Tibial nerve (tissue), 4 donors: ENCODE results near the gene TIMM9. TPM values are rescaled to one million over a fixed set of nuclear protein-coding genes. Genes with fewer than 3 reads are reported as not detected.

Experiments used
- DNase-seq, 2 donors: peaks; one replicate each; pipeline ENCODE4 v3.0.0-alpha.2; 2019; ENCODE audit warnings: low spot score in 2 of 2
- H3K27ac ChIP-seq, 4 donors: fragments of 200-600 bp; sonication (generic) in 3 of 4; one replicate each; pipeline ENCODE4 v1.5.1; 2017 to 2019; ENCODE audit warnings: mild to moderate bottlenecking in 1 of 4
- H3K27me3 ChIP-seq, 2 donors: fragments of 200-600 bp; sonication (generic) in 1 of 2; one replicate each; pipeline versions ENCODE4 v1.5.1 to v1.6.0; 2017 to 2019
- H3K36me3 ChIP-seq, 3 donors: fragments of 200-600 bp; sonication (generic); one replicate each; pipeline ENCODE4 v1.5.1; 2018 to 2019
- H3K4me1 ChIP-seq, 4 donors: fragments of 200-600 bp; sonication (generic) in 3 of 4; one replicate each; pipeline ENCODE4 v1.5.1; 2017 to 2019
- H3K4me3 ChIP-seq, 4 donors: fragments of 200-600 bp; sonication (generic) in 3 of 4; one replicate each; pipeline ENCODE4 v1.5.1; 2017 to 2019; ENCODE audit warnings: mild to moderate bottlenecking in 1 of 4, moderate library complexity in 1 of 4
- H3K9me3 ChIP-seq, 4 donors: fragments of 200-600 bp; sonication (generic) in 3 of 4; one replicate each; pipeline ENCODE4 v1.5.1; 2017 to 2019
- EP300 ChIP-seq, 2 donors: sonication (generic); formaldehyde crosslinking; IDR thresholded peaks; one replicate each; pipeline ENCODE4 v1.6.1; 2017; ENCODE audit warnings: antibody characterized with exemption in 2 of 2, mild to moderate bottlenecking in 1 of 2
- POLR2A ChIP-seq, 2 donors: fragments of 450-650 bp; IDR thresholded peaks; one replicate each; pipeline ENCODE4 v1.6.1; 2017; ENCODE audit warnings: antibody characterized with exemption in 2 of 2, mild to moderate bottlenecking in 2 of 2, moderate library complexity in 2 of 2
- WGBS, 2 donors: methylation state at CpG; one replicate each; pipeline ENCODE4 v1.1.5; 2018; 5-methylcytosine and 5-hydroxymethylcytosine counted together
- total RNA-seq, 4 donors: library from RNA; depleted of rRNA; stranded (reverse); fragments of >200 nt; gene quantifications; one replicate each; pipeline ENCODE4 v1.1.0, GENCODE V29; 2016
- TF ChIP-seq, protein P1 (sequence below), 5 experiments: fragments of 200-600 bp in 3 of 5; fragments of 450-650 bp in 2 of 5; sonication (generic) in 3 of 5; IDR thresholded peaks; one replicate each; pipeline ENCODE4 v1.5.1; 2016 to 2019; ENCODE audit warnings: antibody characterized with exemption in 5 of 5, mild to moderate bottlenecking in 3 of 5, moderate library complexity in 2 of 5

TIMM9 gene
- total RNA-seq, 4 donors from 2014 or later = 25.1 to 85.4 (median 42.0) TPM

DNA sequence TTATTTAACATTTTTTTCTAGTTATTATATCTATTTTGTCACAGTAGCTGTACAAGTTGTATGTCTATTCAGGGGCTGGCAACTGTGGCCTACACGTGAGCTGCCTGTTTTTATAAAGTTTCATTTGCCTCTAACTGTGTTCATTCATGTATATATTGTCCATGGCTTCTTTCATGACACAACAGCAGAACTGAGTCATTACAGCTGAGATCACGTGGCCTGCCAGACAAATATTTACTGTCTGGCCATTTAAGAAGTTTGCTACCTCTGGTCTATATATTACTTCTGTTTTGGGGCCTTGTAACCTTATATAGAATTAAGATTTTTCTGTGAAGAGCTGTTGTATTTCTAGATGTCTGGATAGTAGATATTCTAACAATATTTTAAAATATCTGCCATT, 38.1 kb upstream of the TIMM9 start:
- no peaks in the 10 kb centered on the region for H3K9me3 ChIP-seq
- 66 to 76% methylated on average over 2 of the region's 2 CpGs for WGBS, 2 donors
- H3K36me3 ChIP-seq = peaks cover 0 to 66% (median 5%) of the 10 kb centered on the region in 3 donors

DNA sequence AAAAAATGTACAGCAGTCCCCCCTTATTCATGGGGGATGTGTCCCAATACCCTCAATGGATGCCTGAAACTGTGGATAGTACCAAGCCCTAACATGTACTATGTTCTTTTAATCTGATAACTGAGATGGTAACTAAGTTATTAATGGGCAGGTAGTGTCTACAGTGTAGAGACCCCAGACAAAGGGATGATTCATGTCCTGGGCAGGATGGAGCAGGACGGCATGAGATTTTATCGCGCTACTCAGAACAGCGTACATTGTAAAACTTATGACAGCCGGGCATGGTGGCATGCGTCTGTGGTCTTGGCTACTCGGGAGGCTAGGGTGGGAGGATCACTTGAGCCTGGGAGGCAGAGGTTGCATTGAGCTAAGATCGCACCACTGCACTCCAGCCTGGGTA, 37.3 kb upstream of the TIMM9 start:
- Histone ChIP-seq H3K27ac (no peak overlapping the region), H3K27me3 (no peaks in the 10 kb centered on the region), H3K4me1 (no peaks in the 10 kb centered on the region), H3K9me3 (no peaks in the 10 kb centered on the region), H3K4me3 (no peak overlapping the region), H3K36me3 (peaks cover 0 to 69% (median 5%) of the 10 kb centered on the region in 3 donors)
- DNase-seq = no peak
- WGBS, 2 donors = 91 to 95% methylated on average over 8 of the region's 8 CpGs
- TF ChIP-seq EP300 (IDR thresholded peaks at IDR 0.05) = no peak
- TF ChIP-seq POLR2A (IDR thresholded peaks at IDR 0.05) = no peak
- TF ChIP-seq, protein P1, sequence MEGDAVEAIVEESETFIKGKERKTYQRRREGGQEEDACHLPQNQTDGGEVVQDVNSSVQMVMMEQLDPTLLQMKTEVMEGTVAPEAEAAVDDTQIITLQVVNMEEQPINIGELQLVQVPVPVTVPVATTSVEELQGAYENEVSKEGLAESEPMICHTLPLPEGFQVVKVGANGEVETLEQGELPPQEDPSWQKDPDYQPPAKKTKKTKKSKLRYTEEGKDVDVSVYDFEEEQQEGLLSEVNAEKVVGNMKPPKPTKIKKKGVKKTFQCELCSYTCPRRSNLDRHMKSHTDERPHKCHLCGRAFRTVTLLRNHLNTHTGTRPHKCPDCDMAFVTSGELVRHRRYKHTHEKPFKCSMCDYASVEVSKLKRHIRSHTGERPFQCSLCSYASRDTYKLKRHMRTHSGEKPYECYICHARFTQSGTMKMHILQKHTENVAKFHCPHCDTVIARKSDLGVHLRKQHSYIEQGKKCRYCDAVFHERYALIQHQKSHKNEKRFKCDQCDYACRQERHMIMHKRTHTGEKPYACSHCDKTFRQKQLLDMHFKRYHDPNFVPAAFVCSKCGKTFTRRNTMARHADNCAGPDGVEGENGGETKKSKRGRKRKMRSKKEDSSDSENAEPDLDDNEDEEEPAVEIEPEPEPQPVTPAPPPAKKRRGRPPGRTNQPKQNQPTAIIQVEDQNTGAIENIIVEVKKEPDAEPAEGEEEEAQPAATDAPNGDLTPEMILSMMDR (IDR thresholded peaks at IDR 0.05) = no peak

More for the DNA sequence above, 38.1 kb upstream of the TIMM9 start:
- no peak for DNase-seq
- Histone ChIP-seq H3K4me1 (no peaks in the 10 kb centered on the region), H3K27ac (no peak overlapping the region), H3K27me3 (no peaks in the 10 kb centered on the region), H3K4me3 (no peak overlapping the region)
- TF ChIP-seq POLR2A (IDR thresholded peaks at IDR 0.05) (no peak), EP300 (IDR thresholded peaks at IDR 0.05) (no peak)
- TF ChIP-seq, protein P1 (IDR thresholded peaks at IDR 0.05) = no peak

DNA sequence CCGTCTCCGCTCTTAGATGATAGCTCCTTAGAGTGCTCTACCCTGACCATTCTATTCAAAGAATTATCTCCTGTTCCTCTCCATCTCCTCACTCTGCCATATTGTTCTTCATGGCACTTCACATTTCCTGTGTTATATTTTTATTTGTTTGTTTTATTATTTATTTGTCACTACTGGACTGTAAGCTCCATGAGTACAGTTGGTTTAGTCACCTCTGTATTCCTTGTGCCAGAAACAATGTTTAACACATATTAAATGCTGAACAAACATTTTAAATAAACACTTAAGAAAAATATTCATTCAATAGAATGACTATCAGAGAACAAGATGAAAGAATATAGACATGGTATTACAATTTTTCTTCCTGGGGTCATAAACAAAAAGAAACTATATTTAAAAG, 35.8 kb upstream of the TIMM9 start:
- WGBS, 2 donors = 96 to 100% methylated on average over 2 of the region's 2 CpGs

DNA sequence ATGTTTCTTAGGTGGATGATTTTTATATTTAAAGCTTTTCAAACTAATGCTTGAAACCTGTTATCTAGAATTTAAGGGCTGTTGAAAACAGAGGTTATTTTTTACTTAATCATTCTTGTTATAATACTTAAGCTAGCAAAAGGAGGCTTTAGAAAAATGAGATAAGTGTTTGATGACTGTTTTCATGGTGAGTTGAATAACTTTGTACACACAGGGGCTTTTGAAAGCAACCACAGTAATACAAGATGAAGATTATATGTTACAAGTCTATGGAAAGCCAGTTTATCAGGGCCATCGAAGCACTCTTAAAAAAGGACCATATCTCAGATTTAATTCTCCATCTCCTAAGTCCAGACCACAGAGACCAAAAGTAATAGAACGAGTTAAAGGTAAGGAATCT, 33.4 kb upstream of the TIMM9 start:
- Histone ChIP-seq H3K27ac (no peak overlapping the region), H3K4me1 (no peaks in the 10 kb centered on the region), H3K4me3 (no peak overlapping the region), H3K27me3 (no peaks in the 10 kb centered on the region), H3K9me3 (no peaks in the 10 kb centered on the region), H3K36me3 (peaks cover 0 to 69% (median 2%) of the 10 kb centered on the region in 3 donors)
- no peak for DNase-seq
- no peak for TF ChIP-seq POLR2A (IDR thresholded peaks at IDR 0.05)
- TF ChIP-seq EP300 (IDR thresholded peaks at IDR 0.05) = no peak
- TF ChIP-seq, protein P1 (IDR thresholded peaks at IDR 0.05) = no peak
- 91 to 97% methylated on average over 2 of the region's 2 CpGs for WGBS, 2 donors

More for the DNA sequence above, 35.8 kb upstream of the TIMM9 start:
- H3K27me3 ChIP-seq = no peaks in the 10 kb centered on the region
- H3K27ac ChIP-seq = no peak overlapping the region
- DNase-seq = no peak
- no peaks in the 10 kb centered on the region for H3K4me1 ChIP-seq
- TF ChIP-seq POLR2A (IDR thresholded peaks at IDR 0.05) = no peak
- no peak for TF ChIP-seq EP300 (IDR thresholded peaks at IDR 0.05)
- TF ChIP-seq, protein P1 (IDR thresholded peaks at IDR 0.05) = no peak
- no peaks in the 10 kb centered on the region for H3K9me3 ChIP-seq
- peaks cover 2 to 64% (median 5%) of the 10 kb centered on the region in 3 donors for H3K36me3 ChIP-seq
- no peak overlapping the region for H3K4me3 ChIP-seq

DNA sequence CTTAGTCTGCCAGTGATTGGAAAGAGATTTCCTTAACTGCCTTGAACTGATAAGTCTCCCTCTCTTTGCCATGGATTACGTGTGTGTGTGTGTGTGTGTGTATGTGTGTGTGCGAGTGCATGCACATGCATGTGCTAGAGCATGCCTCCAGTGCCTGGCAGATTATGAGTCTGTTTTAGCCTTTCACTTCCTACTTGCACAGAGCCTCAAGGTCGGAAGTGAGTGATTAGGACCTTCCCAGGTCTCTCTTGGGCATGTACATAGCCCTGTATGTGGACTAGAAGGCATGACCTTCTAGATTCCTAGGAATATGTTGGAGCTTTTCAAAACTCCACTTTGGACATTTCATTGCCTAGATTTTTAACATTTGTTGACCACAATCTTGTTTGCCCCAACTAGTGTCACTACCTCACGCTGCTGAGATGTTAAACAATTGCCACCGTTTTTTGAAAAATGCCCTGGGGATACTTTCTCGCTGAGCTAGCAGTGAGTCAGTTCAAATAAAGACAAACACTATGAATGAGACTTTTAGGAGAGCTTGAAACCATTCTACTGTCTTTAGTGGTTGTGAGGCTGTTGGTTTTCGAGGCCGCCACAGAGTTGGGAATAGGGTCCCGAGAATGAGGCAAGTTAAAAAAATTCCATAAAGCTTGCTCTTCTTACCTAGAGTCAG, 28.4 kb upstream of the TIMM9 start:
- TF ChIP-seq EP300 (IDR thresholded peaks at IDR 0.05) = no peak
- TF ChIP-seq, protein P1 (IDR thresholded peaks at IDR 0.05) = no peak
- TF ChIP-seq POLR2A (IDR thresholded peaks at IDR 0.05) = no peak
- Histone ChIP-seq H3K36me3 (peaks cover 0 to 84% (median 2%) of the 10 kb centered on the region in 3 donors), H3K4me1 (no peaks in the 10 kb centered on the region), H3K27me3 (no peaks in the 10 kb centered on the region), H3K4me3 (no peak overlapping the region), H3K27ac (peak overlapping the region in 1 of 4 donors; percentile 22), H3K9me3 (no peaks in the 10 kb centered on the region)
- no peak for DNase-seq
- WGBS, 2 donors = 67 to 77% methylated on average over 9 of the region's 9 CpGs
